ENCODE measurements around the gene KCNV2.

KCNV2 gene

DNA sequence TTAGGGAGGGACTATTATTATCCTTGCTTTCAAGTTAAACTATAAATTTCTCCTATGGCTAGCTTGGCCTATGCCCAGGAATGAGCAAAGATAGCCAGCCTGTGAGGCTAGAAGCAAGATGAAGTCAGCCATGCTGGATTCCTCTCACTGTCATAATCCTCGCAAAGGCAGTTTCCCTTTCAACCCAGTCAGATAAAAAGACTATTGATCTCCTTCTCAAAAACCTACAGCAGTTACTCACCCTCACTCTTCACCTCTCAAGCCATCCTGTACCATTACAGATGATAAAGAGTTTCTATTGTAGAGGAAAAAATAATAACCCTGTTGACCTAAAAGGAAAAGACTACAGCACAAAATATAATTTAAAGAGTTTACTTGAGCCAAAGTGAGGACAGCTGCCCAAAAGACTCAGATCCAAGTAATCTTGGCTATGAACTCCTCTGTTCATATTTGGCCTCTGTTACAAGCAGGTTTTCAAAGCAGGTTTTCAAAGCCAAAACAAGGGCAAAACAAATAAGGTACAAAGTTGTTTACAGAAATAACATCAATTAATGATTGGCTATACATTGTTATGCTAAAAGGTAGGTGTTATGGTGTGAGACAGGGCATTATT lies 41.7 kb downstream of the KCNV2 start:
- DNase-seq (ENCODE audit: low read depth) = no peak

- no peak for DNase-seq (ENCODE audit: low read depth)
These were observed 44.1 kb downstream of the KCNV2 start for GRCh38 chr9:2761424-2761823.

- DNase-seq (ENCODE audit: low read depth) = no peak
These were observed 47.0 kb downstream of the KCNV2 start for GRCh38 chr9:2764353-2764752.

DNA sequence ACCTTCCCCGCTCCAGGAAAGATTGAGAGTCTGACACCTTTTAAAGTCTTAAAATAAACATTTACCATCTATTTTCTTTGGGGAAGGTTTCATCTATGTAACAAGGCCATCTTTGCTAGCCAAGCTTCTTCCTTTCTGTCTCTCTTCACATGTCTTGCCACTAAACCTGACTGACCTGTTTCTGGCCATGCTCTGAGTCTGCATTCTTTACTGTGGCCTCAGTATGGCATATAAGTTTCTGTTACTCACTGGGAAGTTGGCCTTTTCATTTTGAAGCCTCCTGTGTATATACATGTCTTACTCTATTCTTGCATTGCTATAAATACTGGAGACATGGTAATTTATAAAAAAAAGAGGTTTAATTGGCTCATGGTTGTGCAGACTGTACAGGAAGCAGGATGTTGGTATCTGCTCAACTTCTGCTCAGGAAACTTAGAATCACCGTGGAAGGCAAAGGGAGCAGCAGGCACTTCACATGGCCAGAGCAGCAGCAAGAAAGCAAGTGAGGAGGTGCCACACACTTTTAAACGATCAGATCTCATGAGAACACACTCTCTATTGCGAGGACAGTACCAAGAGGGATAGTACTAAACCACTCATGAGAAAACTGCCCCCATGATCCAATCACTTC lies 48.1 kb downstream of the KCNV2 start:
- DNase-seq (ENCODE audit: low read depth) = no peak

DNA sequence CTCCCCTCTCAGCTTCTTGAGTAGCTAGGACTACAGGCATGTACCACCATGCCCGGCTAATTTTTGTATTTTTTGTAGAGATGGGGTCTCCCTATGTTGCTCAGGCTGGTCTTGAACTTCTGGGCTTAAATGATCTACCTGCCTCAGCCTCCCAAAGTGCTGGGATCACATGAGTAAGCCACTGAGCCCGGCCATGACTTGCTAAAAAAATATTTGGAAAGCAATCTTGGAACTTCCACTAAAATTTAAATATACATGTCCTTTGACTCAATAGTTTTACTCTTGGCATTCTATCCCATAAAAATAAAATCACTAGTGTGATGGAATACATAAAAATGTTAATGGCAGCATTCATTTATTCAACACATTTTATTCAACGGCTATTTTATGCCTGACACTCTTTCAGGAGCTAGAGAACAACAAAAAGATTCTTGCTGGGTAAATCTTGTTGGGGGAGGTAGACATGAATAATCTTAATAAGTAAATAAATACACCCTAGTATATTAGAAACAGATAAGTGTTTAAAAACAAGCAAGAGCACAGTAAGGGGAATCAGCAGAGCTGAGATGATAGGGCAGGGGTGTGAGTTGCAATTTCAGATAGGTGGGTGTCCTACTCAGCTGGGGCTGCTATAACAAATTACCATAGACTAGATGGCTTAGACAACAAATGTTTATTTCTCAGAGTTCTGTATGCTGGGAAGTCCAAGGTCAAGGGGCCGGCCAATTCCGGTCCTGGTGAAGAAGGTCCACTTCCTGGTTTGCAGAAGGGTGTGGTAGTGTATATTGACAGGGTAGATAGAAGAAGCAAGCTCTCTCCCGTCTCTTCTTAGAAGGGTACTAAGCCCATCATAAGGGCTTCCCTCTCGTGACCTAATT lies 50.7 kb downstream of the KCNV2 start:
- DNase-seq (ENCODE audit: low read depth) = no peak

DNA sequence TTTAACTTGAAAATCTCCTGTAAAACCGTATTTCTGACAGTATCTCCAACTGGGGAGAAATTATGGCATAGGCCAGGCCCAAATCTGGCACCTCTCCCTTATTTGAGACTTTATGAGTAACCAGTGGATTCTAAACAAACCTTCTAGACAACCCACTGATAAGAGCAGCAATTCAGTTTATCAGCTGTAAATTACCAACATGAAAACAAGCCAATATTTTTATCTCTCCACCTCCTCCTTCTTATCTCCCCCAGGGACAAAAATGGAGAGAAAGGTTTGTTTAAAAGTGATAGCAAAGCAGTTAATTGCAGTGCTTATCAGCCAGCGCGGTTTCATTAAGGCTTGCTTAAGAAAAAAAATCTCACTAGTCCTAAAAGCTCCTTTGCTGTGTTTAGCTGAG lies 53.8 kb downstream of the KCNV2 start:
- no peak for DNase-seq (ENCODE audit: low read depth)

DNA sequence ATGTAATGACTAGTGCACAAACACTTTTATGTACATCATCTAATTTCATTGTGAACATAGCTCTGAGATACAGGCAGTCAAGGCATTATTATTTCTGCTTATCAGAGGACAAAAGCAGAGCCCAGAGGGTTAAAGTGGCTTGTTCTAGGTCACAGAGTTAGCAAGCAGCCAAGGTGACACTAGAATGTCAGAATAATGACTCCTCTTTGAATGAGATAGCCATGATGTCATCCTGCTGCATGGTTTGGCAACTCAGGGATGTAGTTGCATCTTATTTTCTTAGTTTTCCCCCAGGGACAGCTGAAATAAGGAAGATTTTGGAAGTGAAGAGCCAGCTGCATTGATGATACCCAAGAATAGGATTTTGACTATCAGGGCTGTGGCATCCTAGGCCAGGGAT lies 54.4 kb downstream of the KCNV2 start:
- no peak for DNase-seq (ENCODE audit: low read depth)

- no peak for DNase-seq (ENCODE audit: low read depth)
These were observed 60.1 kb downstream of the KCNV2 start for GRCh38 chr9:2777454-2777853.

DNA sequence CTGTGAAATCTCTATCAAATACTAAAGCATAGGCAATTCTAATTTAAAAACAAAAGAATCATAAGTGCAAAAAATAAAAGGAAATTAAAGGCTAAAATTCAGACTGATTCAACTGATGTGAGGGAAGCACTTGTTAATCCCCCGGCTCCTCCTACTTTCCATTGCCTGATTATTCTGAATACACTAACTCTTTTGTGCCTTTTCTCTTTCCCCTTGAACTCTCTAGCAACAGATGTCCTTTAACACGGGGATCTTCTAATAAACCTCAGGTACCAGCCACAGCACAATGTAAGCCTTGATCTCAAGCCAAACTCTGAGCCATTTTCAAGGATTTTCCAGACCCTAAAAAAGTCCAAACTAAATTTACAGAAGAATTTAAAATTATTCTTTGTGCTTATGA lies 61.5 kb downstream of the KCNV2 start:
- no peak for DNase-seq (ENCODE audit: low read depth)
